Measurements from ENCODE around the gene LAMC2.

- TF ChIP-seq CTCF (IDR thresholded peaks at IDR 0.05) (no peak), ZFX (IDR thresholded peaks at IDR 0.05; ENCODE audit: borderline replicate concordance) (no peak)
Measured at GRCh38 chr1:183142171-183142570, 43.9 kb upstream of the LAMC2 start.
